Middle frontal gyrus (tissue), 1 donor: ENCODE results near the gene WDR72.
"Not testable (repeated sequence)": the region's sequence is repeated elsewhere in the genome, so short reads cannot be mapped to it uniquely, and the experiment has no call there.

Experiments
- DNase-seq: peaks from one replicate; pipeline ENCODE4 v3.0.0-alpha.2; 2015; ENCODE audit warnings: low spot score; ENCODE audit errors: extremely low spot score

Gene WDR72

GRCh38 chr15:53590380-53590779, 169.1 kb downstream of the WDR72 start:
- DNase-seq, result no peak

GRCh38 chr15:53589520-53590057, 169.9 kb downstream of the WDR72 start:
- DNase-seq, result no peak

- DNase-seq, result no peak
These were observed 170.7 kb downstream of the WDR72 start for GRCh38 chr15:53588773-53589172.

- DNase-seq, result no peak
These were observed 172.7 kb downstream of the WDR72 start for GRCh38 chr15:53586799-53587198.

- no peak for DNase-seq
These were observed 177.9 kb downstream of the WDR72 start for GRCh38 chr15:53581513-53581912.

GRCh38 chr15:53580366-53580765, 179.1 kb downstream of the WDR72 start:
- no peak for DNase-seq

GRCh38 chr15:53576841-53577240, 182.6 kb downstream of the WDR72 start:
- no peak for DNase-seq

GRCh38 chr15:53573091-53573490, 186.4 kb downstream of the WDR72 start:
- no peak for DNase-seq

- no peak for DNase-seq
These were observed 189.5 kb downstream of the WDR72 start for GRCh38 chr15:53569751-53570480.

GRCh38 chr15:53566912-53567311, 192.6 kb downstream of the WDR72 start:
- no peak for DNase-seq

- no peak for DNase-seq
These were observed 193.7 kb downstream of the WDR72 start for GRCh38 chr15:53565721-53566120.

- no peak for DNase-seq
These were observed 194.8 kb downstream of the WDR72 start for GRCh38 chr15:53564647-53565046.

GRCh38 chr15:53563627-53564026, 195.8 kb downstream of the WDR72 start:
- no peak for DNase-seq

GRCh38 chr15:53559364-53560277, 199.8 kb downstream of the WDR72 start:
- DNase-seq, result no peak

GRCh38 chr15:53558384-53558783, 201.1 kb downstream of the WDR72 start:
- DNase-seq, result no peak

GRCh38 chr15:53555226-53555625, 204.2 kb downstream of the WDR72 start:
- no peak for DNase-seq

- DNase-seq, result no peak
These were observed 209.7 kb downstream of the WDR72 start for GRCh38 chr15:53549697-53550305.

- DNase-seq, result no peak
These were observed 211.2 kb downstream of the WDR72 start for GRCh38 chr15:53548236-53548635.

GRCh38 chr15:53540626-53541300, 218.7 kb downstream of the WDR72 start:
- not testable (repeated sequence) for DNase-seq

GRCh38 chr15:53539878-53540277, 219.6 kb downstream of the WDR72 start:
- no peak for DNase-seq

GRCh38 chr15:53536479-53537120, 222.9 kb downstream of the WDR72 start:
- no peak for DNase-seq
